GM12864 (cell line): ENCODE results near the gene YPEL3.

ENCODE experiments used
- DNase-seq: peaks from one replicate; pipeline ENCODE4 v3.0.0-alpha.2; 2011; ENCODE audit warnings: low read depth
- H3K4me3 ChIP-seq: 2 replicates; pipeline ENCODE4 v1.5.1; 2011; ENCODE audit warnings: mild to moderate bottlenecking, low read depth, low read length, control low read depth
- TF ChIP-seq, protein P1 (sequence below): IDR thresholded peaks from 2 replicates; pipeline ENCODE4 v1.5.1; 2011; ENCODE audit warnings: low read depth, mild to moderate bottlenecking, moderate library complexity, low read length, control low read depth, inconsistent platforms; ENCODE audit errors: missing control alignments

The YPEL3 gene

DNA sequence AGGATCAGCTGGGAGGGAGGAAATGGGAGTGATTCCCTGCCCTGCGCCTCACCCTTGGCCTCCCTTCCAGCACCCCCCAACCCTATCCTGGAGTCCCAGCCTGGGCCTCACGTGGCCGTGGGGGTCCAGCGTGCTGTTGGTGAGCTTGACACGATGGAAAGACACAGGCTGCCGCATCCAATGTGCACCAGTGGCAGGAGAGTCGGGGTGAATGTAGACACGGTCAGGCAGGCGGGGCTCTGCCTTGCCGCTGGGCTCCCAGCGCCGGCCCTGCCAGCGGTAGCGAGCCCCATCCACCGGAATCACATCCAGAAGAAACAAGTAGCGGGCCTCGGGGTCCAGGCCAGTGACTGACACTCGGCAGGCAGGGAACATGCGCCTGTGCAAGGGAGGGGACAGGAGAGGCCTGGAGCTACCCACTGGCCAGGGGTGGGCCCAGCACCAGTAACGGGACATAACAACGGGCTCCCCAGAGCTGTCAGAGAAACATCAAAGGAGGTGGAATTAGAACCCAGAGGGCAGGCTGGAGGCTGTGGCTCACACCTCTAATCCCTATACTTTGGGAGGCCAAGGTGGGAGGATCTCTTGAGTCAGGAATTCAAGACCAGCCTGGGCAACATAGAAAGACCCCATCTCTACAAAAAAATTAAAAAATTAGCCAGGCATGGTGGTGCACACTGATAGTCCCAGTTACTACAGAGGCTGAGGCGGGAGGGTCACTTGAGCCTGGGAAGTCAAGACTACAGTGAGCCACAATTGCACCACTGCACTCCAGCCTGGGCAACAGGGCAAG lies 7.0 kb downstream of the YPEL3 start:
- TF ChIP-seq, protein P1, sequence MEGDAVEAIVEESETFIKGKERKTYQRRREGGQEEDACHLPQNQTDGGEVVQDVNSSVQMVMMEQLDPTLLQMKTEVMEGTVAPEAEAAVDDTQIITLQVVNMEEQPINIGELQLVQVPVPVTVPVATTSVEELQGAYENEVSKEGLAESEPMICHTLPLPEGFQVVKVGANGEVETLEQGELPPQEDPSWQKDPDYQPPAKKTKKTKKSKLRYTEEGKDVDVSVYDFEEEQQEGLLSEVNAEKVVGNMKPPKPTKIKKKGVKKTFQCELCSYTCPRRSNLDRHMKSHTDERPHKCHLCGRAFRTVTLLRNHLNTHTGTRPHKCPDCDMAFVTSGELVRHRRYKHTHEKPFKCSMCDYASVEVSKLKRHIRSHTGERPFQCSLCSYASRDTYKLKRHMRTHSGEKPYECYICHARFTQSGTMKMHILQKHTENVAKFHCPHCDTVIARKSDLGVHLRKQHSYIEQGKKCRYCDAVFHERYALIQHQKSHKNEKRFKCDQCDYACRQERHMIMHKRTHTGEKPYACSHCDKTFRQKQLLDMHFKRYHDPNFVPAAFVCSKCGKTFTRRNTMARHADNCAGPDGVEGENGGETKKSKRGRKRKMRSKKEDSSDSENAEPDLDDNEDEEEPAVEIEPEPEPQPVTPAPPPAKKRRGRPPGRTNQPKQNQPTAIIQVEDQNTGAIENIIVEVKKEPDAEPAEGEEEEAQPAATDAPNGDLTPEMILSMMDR, result no peak
- no peak for DNase-seq
- H3K4me3 ChIP-seq, result no peak overlapping the region

GRCh38 chr16:30088237-30088831 lies 7.7 kb downstream of the YPEL3 start:
- no peak for DNase-seq
- TF ChIP-seq, protein P1, result no peak
- H3K4me3 ChIP-seq, result no peak overlapping the region

DNA sequence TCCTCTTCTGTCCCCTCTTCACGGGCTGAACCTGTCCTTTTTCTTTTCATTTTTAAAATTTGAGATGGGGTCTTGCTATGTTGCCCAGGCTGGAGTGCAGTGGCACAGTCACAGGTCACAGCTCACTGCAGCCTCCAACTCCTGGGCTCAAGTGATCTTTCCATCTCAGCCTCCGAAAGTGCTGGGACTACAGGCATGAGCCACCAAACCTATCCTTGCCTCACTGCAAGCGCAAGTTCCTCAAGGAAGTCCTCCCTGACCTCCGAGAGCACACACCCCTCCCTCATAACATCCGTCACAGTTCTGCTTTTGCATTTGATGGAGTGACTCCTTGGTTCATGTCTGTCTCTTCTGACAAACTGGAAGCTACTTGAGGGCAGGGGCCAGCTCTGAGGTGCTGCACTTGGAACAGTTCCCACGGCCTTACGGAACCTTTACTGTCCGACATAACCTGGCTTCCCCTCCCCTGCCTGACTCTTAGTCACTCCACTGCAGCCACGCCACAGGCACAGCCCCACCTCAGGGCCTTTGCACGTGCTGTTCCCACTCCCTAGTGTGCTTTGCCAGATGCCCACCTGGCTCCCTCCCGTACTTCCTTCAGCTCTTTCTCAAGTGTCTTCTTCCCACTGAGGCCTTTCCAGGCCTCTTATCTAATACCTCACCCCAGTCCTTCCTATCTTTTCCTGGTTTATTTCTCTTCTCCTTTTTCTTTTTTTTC lies 8.7 kb downstream of the YPEL3 start:
- DNase-seq, result no peak
- TF ChIP-seq, protein P1, result no peak
- H3K4me3 ChIP-seq, result no peak overlapping the region

GRCh38 chr16:30086291-30087140 lies 9.5 kb downstream of the YPEL3 start:
- TF ChIP-seq, protein P1, result no peak
- DNase-seq, result no peak
- no peak overlapping the region for H3K4me3 ChIP-seq

- no peak for DNase-seq
- TF ChIP-seq, protein P1, result no peak
- H3K4me3 ChIP-seq, result no peak overlapping the region
Measured at GRCh38 chr16:30085820-30086219, 10.2 kb downstream of the YPEL3 start.

DNA sequence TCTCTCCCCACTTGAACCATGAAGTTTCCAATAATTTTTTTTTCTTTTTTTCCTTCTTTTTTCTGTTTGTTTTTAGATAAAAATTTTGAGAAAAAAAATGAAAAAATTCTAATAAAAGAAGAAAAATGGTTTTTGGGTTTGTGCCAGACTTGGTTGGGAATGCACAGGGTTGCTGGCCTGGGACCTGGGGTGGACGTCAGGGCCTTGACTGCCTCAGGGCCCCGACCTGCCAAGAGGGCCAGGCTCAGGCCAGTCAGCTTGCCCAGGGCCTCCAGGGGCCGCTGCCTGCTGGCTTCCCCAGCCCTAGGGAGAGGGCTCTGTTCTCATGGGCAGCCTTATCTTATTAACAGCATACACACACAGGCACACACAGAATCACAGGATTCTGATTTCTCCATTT lies 10.8 kb downstream of the YPEL3 start:
- H3K4me3 ChIP-seq, result no peak overlapping the region
- DNase-seq, result no peak
- TF ChIP-seq, protein P1, result no peak
